Urinary bladder (tissue), 4 donors: ENCODE results near the gene PTCHD1. TPM values are rescaled to one million over a fixed set of nuclear protein-coding genes. Genes with fewer than 3 reads are reported as not detected.
A peak's percentile ranks its signal among the peaks of the same experiment; 100 is the strongest.

Source experiments
- DNase-seq: peaks from one replicate; pipeline ENCODE4 v3.0.0-alpha.2; 2015; ENCODE audit errors: extremely low spot score
- H3K27ac ChIP-seq: one replicate; pipeline ENCODE4 v1.5.1; 2013; ENCODE audit warnings: low read depth, mild to moderate bottlenecking, moderate library complexity
- H3K36me3 ChIP-seq: one replicate; pipeline ENCODE4 v1.6.1; 2013; ENCODE audit warnings: mild to moderate bottlenecking, moderate library complexity; ENCODE audit not compliant: insufficient read depth
- H3K4me1 ChIP-seq: one replicate; pipeline ENCODE4 v1.6.1; 2013; ENCODE audit warnings: mild to moderate bottlenecking, moderate library complexity; ENCODE audit not compliant: insufficient read depth
- H3K4me3 ChIP-seq: one replicate; pipeline ENCODE4 v1.5.1; 2013; ENCODE audit warnings: low read depth, low read length
- WGBS: extraction: QIAGEN DNeasy Blood & Tissue Kit; methylation state at CpG from one replicate; pipeline ENCODE4 v1.1.7; 2013; 5-methylcytosine and 5-hydroxymethylcytosine counted together
- polyA plus RNA-seq: library from polyadenylated mRNA; stranded (reverse); fragments of 200-250 nt; gene quantifications from one replicate; pipeline ENCODE4 v1.2.3, GENCODE V29; 2013
- total RNA-seq: library from RNA; depleted of rRNA; stranded (reverse); fragments of >200 nt; gene quantifications from one replicate; pipeline ENCODE4 v1.2.3, GENCODE V29; 2014
- donor health status: healthy with polysubstance abuse.
- donor health status: healthy.

PTCHD1 gene
- total RNA-seq = 6.0 TPM
- polyA plus RNA-seq = 2.0 TPM

DNA sequence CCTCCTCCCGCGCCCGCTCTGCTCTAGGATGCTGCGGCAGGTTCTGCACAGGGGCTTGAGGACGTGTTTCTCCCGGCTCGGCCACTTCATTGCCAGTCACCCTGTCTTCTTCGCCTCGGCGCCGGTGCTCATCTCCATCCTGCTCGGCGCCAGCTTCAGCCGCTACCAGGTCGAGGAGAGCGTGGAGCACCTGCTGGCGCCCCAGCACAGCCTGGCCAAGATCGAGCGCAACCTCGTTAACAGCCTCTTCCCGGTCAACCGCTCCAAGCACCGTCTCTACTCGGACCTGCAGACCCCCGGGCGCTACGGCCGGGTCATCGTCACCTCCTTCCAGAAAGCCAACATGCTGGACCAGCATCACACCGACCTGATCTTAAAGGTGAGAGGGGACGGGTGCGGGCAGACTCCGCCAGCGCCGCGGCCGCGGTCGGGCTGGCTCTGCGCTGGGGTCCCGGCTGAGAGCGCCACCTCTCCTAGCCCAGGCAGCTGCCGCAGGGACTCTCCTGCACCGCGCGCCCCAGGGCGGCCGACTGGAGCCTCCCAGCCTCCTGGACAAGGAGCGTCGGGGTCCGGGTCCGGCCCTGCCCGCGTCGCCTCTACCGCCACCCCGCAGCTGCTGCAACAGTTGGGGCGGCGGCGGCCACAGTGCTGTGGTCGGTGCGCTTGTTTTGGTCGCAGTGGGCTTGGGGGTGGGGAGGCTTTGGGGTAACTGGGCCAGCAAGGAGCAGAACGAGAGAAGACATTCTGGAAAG is at the start of gene PTCHD1:
PTCHD1 (plus strand) TSS at position 2 of the 752 bp plus-strand sequence; CDS start at position 29, 27 bp downstream.
- H3K36me3 ChIP-seq = no peaks in the 10 kb centered on the region
- H3K4me1 ChIP-seq = no peaks in the 10 kb centered on the region
- H3K4me3 ChIP-seq = peak within 1 kb of the TSS; percentile 43
- DNase-seq = no peak
- 1% methylated on average over 61 of the region's 64 CpGs for WGBS
- H3K27ac ChIP-seq = no peak within 1 kb of the TSS

DNA sequence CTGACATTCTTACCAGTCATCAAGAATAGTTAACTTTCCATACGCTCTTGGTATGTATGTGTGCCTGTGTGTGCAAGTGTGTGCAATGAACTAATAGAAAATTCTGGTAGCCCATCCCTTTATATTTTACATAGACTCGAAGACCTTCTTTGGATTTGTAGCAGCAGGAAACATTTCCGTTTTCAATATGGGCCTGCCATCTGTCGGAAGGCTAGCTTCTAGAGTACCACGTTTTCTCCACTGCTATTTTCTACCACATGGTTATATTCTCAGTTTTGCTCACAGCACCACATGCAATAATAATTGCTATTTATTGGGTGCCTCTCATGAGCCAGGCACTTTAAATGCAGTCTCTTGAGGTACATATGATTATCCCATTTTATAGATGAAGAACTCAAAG is 47.9 kb upstream of the PTCHD1 start:
- no peak overlapping the region for H3K27ac ChIP-seq
- H3K36me3 ChIP-seq = no peaks in the 10 kb centered on the region
- H3K4me1 ChIP-seq = no peaks in the 10 kb centered on the region
- DNase-seq = no peak
- H3K4me3 ChIP-seq = no peak overlapping the region
- WGBS = 94% methylated on average over 5 of the region's 5 CpGs

DNA sequence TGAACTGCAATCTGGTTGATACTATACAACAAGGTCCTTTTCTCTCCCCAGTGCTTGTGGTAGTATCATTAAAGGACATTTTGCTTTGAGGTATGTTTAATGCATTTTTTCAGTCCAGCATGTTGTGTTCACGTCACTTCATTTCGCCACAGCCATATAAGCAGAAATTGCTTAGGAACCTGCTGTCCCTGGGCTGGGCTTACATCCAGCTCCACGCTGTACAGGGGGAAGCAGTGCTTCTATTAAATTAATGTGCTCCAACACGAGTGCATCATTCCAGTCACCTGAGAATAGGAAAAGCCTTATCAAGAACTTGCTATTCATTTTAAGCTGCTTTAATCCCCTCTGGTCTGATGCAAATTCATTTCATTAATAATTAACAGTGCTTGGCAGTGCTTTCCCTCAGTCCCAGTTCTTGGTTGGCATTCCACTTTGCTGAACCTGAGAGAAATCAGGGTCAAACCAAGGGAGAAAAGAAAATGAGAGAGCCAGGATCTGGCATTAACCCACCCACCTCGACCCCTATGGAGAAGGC is 47.4 kb upstream of the PTCHD1 start:
- H3K27ac ChIP-seq = no peak overlapping the region
- H3K4me3 ChIP-seq = no peak overlapping the region
- no peaks in the 10 kb centered on the region for H3K36me3 ChIP-seq
- no peak for DNase-seq
- H3K4me1 ChIP-seq = no peaks in the 10 kb centered on the region
- 93% methylated on average over 5 of the region's 5 CpGs for WGBS

- no peak overlapping the region for H3K4me3 ChIP-seq
- H3K27ac ChIP-seq = no peak overlapping the region
- WGBS = 37% methylated on average over 8 of the region's 8 CpGs
- DNase-seq = no peak
- H3K36me3 ChIP-seq = no peaks in the 10 kb centered on the region
- H3K4me1 ChIP-seq = no peaks in the 10 kb centered on the region
Measured at GRCh38 chrX:23292354-23292987, 42.2 kb upstream of the PTCHD1 start.

DNA sequence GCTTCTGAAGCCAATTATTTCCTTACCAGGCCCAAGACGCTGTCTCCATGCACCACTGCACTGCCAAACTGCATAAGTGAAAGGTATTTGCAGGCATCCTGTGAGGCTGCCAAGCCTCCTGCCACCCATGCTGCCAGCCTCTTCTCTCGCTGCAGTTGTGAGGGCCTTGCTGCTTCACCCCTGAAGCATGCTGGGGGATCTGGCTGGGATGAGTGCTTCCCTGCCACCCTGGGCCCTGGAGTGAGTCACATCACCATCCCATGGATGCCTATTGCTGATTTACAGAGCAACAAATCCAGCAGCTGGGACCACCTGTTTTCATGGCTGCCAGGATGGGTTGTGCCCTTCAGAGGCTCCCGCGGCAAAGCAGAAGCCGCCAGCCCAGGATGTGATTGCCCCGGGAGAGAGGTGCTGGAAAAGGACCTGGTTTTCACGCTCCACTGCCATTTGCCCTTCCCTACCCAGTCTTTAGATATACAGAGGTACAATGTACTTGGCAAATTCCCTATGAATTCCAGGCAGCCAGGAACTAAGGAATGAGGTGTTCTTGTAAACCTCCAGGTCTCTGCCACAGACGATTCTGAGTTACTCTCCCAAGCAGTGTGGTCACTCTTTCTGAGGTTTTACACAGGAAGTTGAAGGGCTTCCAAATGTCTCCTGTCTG is 41.5 kb upstream of the PTCHD1 start:
- Histone ChIP-seq H3K4me1 (no peaks in the 10 kb centered on the region), H3K4me3 (no peak overlapping the region), H3K27ac (no peak overlapping the region), H3K36me3 (no peaks in the 10 kb centered on the region)
- DNase-seq = no peak
- WGBS = 65% methylated on average over 8 of the region's 8 CpGs

DNA sequence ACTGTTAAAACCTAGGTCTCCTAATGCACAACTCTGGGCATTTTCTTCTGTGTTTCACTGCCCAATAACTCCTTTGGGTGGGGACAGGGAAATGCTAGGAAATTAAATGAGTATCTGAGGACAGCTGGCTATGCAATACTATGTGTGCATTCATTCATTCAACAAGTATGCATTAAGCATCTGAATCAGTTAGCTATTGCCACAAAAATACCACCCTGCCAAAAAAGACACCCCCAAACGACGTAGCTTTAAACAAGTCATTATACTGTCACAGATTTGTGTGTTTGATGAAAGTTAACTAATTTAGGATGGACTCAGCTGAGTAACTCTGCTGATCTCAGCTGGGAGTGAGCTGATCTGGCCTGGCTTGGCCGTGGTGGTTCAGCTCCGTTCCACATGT is 29.8 kb upstream of the PTCHD1 start:
- no peak overlapping the region for H3K27ac ChIP-seq
- H3K36me3 ChIP-seq = no peaks in the 10 kb centered on the region
- no peak overlapping the region for H3K4me3 ChIP-seq
- DNase-seq = no peak
- 84% methylated on average over 4 of the region's 4 CpGs for WGBS
- no peaks in the 10 kb centered on the region for H3K4me1 ChIP-seq

GRCh38 chrX:23311731-23312130 is 22.9 kb upstream of the PTCHD1 start:
- no peak for DNase-seq
- Histone ChIP-seq H3K36me3 (no peaks in the 10 kb centered on the region), H3K27ac (no peak overlapping the region), H3K4me1 (no peaks in the 10 kb centered on the region), H3K4me3 (no peak overlapping the region)
- WGBS = 94% methylated on average over 8 of the region's 8 CpGs

GRCh38 chrX:23312136-23312535 is 22.5 kb upstream of the PTCHD1 start:
- H3K27ac ChIP-seq = no peak overlapping the region
- DNase-seq = no peak
- H3K4me1 ChIP-seq = no peaks in the 10 kb centered on the region
- H3K36me3 ChIP-seq = no peaks in the 10 kb centered on the region
- 93% methylated on average over 3 of the region's 3 CpGs for WGBS
- no peak overlapping the region for H3K4me3 ChIP-seq

DNA sequence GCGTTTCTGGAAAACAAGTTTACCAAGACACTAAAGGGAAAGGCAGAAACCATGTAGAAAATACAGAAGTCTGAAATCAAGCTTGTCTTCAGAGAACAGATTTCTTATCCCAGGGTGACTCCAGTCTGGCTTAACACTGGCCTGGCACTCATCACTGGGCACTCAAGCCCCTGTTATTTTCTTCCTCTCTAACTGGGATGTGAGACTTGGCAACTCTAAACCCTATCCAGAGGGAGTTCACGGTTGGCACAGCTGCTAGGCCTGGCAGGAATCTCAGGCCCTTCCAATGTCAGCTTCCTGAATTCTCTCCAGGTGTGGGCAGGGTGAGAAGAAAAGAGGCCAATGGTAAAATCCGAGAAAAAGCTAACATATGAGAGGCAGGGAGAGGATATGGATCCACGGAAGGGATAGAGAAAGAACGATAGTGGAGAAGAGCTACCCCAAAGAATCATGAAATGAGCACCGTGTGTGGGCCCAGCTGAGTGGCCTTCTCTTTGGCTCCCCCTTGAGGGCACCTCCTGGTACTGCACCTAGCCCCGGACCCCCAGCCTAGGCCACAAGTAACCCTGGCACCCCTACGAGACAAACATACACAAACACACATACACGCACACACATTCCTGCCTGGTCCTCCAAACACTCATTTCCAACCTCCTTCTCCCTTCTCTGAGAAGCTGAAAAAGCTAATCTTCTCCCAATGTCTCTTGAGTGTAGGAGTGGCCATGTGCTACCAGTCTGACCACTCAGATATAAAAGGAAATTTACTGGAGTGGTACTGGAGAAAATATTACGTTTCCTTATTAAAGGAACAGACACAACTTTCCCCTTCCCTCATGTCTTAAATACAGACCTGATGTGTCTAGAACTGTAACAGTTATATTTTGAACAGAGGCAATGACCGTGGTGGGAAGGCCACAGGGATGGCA is 16.6 kb upstream of the PTCHD1 start:
- no peak for DNase-seq
- H3K27ac ChIP-seq = no peak overlapping the region
- no peak overlapping the region for H3K4me3 ChIP-seq
- H3K4me1 ChIP-seq = no peaks in the 10 kb centered on the region
- H3K36me3 ChIP-seq = no peaks in the 10 kb centered on the region
- 64% methylated on average over 11 of the region's 11 CpGs for WGBS

GRCh38 chrX:23327104-23327503 is 7.5 kb upstream of the PTCHD1 start:
- H3K4me3 ChIP-seq = no peak overlapping the region
- WGBS = 59% methylated on average over 2 of the region's 2 CpGs
- no peaks in the 10 kb centered on the region for H3K36me3 ChIP-seq
- H3K27ac ChIP-seq = no peak overlapping the region
- H3K4me1 ChIP-seq = no peaks in the 10 kb centered on the region
- no peak for DNase-seq

DNA sequence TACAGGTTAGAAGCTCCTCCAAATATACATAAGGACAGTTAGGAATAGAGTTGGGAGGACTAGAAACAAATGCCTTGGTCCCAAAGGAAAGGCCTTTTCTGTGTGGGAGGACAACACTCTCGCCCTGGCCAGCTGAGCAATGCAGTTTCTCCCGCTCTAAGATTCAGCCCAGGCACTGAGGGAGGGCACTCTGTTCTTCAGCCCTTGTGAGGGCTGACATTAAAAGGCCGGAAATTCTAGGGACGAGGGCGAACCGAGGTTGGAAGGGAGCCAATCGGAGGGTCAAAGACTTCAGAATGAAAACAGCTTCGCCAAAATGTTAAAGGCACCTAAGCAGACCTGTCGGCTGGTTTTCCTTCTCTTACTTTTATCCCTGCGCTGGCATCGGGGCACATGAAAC is 2.9 kb upstream of the PTCHD1 start:
- no peak overlapping the region for H3K4me3 ChIP-seq
- no peak for DNase-seq
- WGBS = 25% methylated on average over 11 of the region's 11 CpGs
- H3K4me1 ChIP-seq = no peaks in the 10 kb centered on the region
- no peaks in the 10 kb centered on the region for H3K36me3 ChIP-seq
- H3K27ac ChIP-seq = no peak overlapping the region

DNA sequence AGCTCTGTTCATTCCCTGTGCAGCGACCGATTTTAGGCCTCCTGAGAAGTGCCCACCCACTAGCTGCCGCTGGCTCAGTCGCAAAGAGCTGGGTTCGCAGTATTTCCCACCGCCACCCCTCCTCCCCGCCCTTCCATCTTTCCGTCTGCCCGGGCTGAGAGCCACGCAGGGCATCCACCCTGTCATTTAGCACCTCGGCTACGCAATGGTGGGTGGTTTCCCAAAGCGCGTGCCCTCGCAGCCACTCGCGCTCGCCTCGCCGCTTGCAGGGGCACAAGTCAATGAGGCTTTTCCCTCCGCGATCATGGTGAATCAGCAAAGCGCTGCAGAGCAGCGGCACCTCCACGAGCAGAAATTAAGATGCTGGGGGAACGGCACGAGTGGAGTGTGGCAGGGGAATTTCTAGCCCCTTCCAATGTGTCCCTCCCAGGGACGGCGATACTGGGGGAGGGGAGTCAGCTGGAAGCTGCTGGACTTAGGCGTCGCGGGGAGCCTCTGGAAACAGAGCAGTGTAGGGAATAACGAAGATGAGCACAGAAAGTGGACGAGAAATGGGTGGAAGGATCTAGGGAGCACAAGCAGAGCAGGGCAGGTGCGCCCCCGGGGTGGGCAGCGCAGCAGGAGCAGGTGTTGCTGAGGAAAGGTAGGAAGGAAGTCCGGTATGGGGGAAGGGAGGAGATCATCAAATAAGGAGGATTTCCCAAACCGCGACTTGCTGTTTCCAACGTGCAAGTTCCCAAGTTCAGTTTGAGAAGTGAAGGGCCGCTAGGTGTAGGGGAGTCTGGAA is 2.4 kb upstream of the PTCHD1 start:
- no peak for DNase-seq
- no peaks in the 10 kb centered on the region for H3K36me3 ChIP-seq
- H3K4me1 ChIP-seq = no peaks in the 10 kb centered on the region
- no peak overlapping the region for H3K27ac ChIP-seq
- peak overlapping the region; percentile 10 for H3K4me3 ChIP-seq
- WGBS = 3% methylated on average over 42 of the region's 42 CpGs
